ENCODE data around the gene EID2.

Gene EID2

DNA sequence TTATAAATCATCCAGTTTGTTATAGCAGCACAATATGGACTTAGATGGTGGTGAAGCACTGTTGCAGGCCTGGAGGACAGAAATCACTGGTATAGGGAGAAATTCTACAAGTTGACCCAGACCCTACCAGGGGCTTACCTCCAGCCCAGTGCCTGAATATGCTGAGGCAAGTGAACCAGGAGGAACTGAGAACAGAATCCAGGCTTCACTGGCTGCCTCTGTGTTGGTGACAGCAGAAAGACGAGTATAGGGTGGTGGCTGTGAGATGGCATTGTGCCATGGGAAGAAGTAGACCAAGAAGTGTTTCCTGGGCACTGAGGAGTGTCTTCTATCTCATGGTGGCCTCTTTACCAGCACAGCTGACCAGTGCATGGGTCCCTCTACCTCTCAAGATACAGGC lies 15.9 kb upstream of the EID2 start:
- peaks cover 0 to 3% of the 10 kb centered on the region in 2 donors for H3K27me3 ChIP-seq (ENCODE audit: control insufficient read depth in 1 of 2, insufficient read depth in 2 of 2, low read length in 2 of 2)
- no peak overlapping the region for H3K9ac ChIP-seq (ENCODE audit: low read length in 2 of 2)
- no peak overlapping the region for H3K4me3 ChIP-seq (ENCODE audit: low read length in 2 of 2)
- no peaks in the 10 kb centered on the region for H3K4me1 ChIP-seq (ENCODE audit: control insufficient read depth, insufficient read depth, low read length)
- no peaks in the 10 kb centered on the region for H3K36me3 ChIP-seq (ENCODE audit: control insufficient read depth in 2 of 2, insufficient read depth in 2 of 2, low read length in 2 of 2)
- no peaks in the 10 kb centered on the region for H3K9me3 ChIP-seq (ENCODE audit: control insufficient read depth in 2 of 2, low read length in 2 of 2)
- H3K27ac ChIP-seq (ENCODE audit: low read length): no peak overlapping the region

DNA sequence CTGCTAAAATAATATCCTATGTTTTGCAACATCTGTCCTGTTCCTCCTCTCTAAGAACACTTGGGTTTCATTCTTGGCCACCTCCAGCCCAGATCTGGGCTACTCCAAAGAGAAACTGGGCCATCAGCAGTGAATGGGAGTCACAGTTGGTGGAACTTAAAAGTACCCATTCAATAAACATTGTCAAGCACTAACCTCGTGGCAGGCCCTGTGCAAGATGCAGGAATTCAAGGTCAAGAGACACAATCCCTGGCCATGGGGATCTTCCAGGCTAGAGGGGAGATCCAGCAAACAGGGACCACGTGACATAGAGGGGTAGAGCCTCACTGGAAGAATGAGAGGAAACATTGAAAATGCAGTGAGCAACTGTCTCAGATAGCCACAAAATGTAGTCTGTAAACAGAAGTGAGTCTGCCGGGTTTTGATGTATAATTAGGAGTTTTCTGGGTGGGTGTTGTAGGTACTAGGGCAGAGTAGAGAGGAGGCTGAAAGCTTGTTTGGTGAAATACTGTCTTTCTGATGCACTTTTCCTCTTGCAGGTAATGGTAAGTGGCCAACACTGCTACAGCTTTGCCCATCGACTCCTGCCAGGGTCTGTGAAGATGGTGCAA lies 14.8 kb upstream of the EID2 start:
- H3K36me3 ChIP-seq (ENCODE audit: control insufficient read depth in 2 of 2, insufficient read depth in 2 of 2, low read length in 2 of 2): no peaks in the 10 kb centered on the region
- H3K27me3 ChIP-seq (ENCODE audit: control insufficient read depth in 1 of 2, insufficient read depth in 2 of 2, low read length in 2 of 2): peaks cover 0 to 3% of the 10 kb centered on the region in 2 donors

DNA sequence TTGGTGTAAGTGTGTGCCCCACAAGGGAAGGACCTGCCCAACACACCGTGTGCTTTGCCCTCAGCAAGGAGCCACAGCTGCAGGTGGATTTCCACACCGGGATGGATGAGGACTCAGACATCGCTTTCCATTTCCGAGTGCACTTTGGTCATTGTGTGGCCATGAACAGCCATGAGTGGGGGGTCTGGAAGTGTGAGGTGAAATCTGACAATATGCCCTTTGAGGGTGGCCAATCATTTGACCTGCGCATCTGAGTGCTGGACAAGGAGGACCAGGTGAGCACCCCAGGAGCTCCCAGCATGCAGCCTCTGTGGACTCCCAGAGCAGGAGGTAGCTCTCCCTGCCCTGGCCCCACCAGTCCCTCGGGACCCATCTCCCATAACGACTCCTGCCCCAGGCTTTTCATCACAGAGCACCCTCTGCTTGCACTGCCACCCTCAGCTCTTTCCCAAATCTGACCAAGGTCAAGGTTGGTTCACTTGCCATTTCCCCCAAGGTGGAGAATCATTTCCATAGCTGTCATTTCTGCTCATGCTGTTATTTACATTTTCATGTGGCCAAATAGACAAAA lies 13.2 kb upstream of the EID2 start:
- Histone ChIP-seq H3K4me1 (ENCODE audit: control insufficient read depth, insufficient read depth, low read length) (no peaks in the 10 kb centered on the region), H3K36me3 (ENCODE audit: control insufficient read depth in 2 of 2, insufficient read depth in 2 of 2, low read length in 2 of 2) (no peaks in the 10 kb centered on the region), H3K9ac (ENCODE audit: low read length in 2 of 2) (no peak overlapping the region), H3K9me3 (ENCODE audit: control insufficient read depth in 2 of 2, low read length in 2 of 2) (no peaks in the 10 kb centered on the region), H3K27me3 (ENCODE audit: control insufficient read depth in 1 of 2, insufficient read depth in 2 of 2, low read length in 2 of 2) (peaks cover 0 to 3% of the 10 kb centered on the region in 2 donors), H3K27ac (ENCODE audit: low read length) (no peak overlapping the region), H3K4me3 (ENCODE audit: low read length in 2 of 2) (no peak overlapping the region)

More for the DNA sequence above, 14.8 kb upstream of the EID2 start:
- Histone ChIP-seq H3K4me1 (ENCODE audit: control insufficient read depth, insufficient read depth, low read length) (no peaks in the 10 kb centered on the region), H3K9ac (ENCODE audit: low read length in 2 of 2) (no peak overlapping the region), H3K4me3 (ENCODE audit: low read length in 2 of 2) (no peak overlapping the region), H3K27ac (ENCODE audit: low read length) (no peak overlapping the region), H3K9me3 (ENCODE audit: control insufficient read depth in 2 of 2, low read length in 2 of 2) (no peaks in the 10 kb centered on the region)

DNA sequence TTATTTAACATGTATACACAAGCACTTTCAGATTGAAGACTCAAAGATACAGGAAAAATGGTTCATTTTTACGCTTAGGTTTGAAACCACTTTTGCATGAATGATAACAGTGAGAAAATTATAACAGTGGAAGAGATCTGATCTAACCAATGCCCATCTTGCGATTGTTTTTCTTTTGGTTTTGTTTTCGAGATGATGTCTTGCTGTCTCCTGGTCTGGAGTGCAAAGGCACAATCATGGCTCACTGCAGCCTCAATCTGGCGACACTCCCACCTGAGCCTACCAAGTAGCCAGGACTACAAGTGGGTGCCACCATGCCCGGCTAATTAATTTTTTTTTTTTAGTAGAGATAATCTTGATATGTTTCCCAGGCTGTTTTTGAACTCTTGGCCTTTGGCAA lies 10.2 kb upstream of the EID2 start:
- Histone ChIP-seq H3K9me3 (ENCODE audit: control insufficient read depth in 2 of 2, low read length in 2 of 2) (no peaks in the 10 kb centered on the region), H3K9ac (ENCODE audit: low read length in 2 of 2) (no peak overlapping the region)

DNA sequence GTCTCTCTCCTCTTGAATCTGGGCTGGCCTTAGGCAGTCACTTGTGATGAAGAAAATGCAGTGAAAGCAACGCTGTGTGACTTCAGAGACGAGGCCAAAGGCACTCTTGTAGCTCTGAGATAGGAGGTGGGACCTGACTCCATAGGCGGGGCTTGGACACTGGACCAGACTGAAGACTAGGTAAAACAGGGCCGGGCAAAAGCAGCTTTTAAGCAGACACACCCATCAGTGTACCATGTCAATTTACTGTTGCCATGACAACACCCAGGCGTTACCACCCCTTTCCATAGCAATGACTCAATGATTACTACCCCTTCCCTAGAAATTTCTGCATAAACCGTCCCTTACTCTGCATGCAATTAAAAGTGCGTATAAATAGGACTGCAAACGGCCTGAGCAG lies 6.6 kb upstream of the EID2 start:
- Histone ChIP-seq H3K9ac (ENCODE audit: low read length in 2 of 2) (no peak overlapping the region), H3K36me3 (ENCODE audit: control insufficient read depth in 2 of 2, insufficient read depth in 2 of 2, low read length in 2 of 2) (no peaks in the 10 kb centered on the region), H3K4me1 (ENCODE audit: control insufficient read depth, insufficient read depth, low read length) (no peaks in the 10 kb centered on the region), H3K27me3 (ENCODE audit: control insufficient read depth in 1 of 2, insufficient read depth in 2 of 2, low read length in 2 of 2) (peaks cover 0 to 2% of the 10 kb centered on the region in 2 donors), H3K27ac (ENCODE audit: low read length) (no peak overlapping the region), H3K4me3 (ENCODE audit: low read length in 2 of 2) (no peak overlapping the region), H3K9me3 (ENCODE audit: control insufficient read depth in 2 of 2, low read length in 2 of 2) (no peaks in the 10 kb centered on the region)

More for the DNA sequence above, 10.2 kb upstream of the EID2 start:
- Histone ChIP-seq H3K27me3 (ENCODE audit: control insufficient read depth in 1 of 2, insufficient read depth in 2 of 2, low read length in 2 of 2) (peaks cover 0 to 3% of the 10 kb centered on the region in 2 donors), H3K4me3 (ENCODE audit: low read length in 2 of 2) (no peak overlapping the region), H3K4me1 (ENCODE audit: control insufficient read depth, insufficient read depth, low read length) (no peaks in the 10 kb centered on the region), H3K36me3 (ENCODE audit: control insufficient read depth in 2 of 2, insufficient read depth in 2 of 2, low read length in 2 of 2) (no peaks in the 10 kb centered on the region), H3K27ac (ENCODE audit: low read length) (no peak overlapping the region)

DNA sequence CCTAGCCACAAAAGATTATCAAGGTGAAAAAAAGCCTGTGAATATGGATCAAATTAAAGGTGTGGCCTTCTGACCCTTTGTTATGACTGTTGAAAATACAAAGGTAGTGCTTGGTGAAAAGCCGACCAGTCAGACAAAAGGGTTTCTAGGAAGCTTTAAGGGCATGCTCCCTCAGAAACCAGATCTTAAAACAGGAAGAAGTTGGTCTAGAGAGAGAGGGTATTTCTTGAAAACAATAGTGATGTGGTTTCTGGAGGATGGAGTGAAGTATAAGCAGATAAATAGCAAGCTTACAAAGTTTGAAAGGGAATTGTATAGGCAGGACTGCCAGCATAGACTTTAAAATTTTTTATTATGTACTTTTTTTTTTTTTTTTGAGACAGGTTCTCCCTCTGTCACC lies 5.0 kb upstream of the EID2 start:
- Histone ChIP-seq H3K36me3 (ENCODE audit: control insufficient read depth in 2 of 2, insufficient read depth in 2 of 2, low read length in 2 of 2) (no peaks in the 10 kb centered on the region), H3K4me3 (ENCODE audit: low read length in 2 of 2) (no peak overlapping the region), H3K27me3 (ENCODE audit: control insufficient read depth in 1 of 2, insufficient read depth in 2 of 2, low read length in 2 of 2) (peaks cover 0 to 2% of the 10 kb centered on the region in 2 donors), H3K4me1 (ENCODE audit: control insufficient read depth, insufficient read depth, low read length) (no peaks in the 10 kb centered on the region), H3K9ac (ENCODE audit: low read length in 2 of 2) (no peak overlapping the region), H3K27ac (ENCODE audit: low read length) (no peak overlapping the region), H3K9me3 (ENCODE audit: control insufficient read depth in 2 of 2, low read length in 2 of 2) (no peaks in the 10 kb centered on the region)

DNA sequence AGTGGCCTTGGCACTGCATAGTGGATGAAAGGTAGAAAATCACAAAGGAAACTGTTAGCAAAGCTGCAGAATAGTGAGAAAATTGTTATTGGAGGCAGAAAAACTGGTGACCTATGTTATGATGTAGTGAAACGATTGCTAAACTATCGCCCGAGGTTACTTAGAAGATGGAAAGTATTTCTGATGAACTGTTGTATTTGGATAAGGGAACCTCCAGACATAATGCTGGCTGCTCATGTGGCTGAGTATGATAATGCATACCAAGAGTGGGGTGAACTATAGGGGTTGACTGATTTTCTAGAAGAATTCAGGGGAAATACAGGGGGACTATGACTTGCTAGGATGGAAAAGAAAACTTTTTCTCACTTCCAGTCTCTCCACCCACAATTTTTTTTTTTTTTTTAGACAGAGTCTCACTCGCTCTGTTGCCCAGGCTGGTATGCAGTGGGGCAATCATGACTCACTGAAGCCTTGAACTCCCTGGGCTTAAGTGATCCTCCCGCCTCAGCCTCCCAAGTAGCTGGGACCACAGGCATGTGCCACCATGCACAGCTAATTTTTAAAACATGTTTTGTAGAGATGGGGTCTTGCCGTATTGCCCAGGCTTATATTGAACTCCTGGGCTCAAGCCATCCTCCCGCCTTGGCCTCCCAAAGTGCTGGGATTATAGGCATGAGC lies 4.4 kb upstream of the EID2 start:
- Histone ChIP-seq H3K9me3 (ENCODE audit: control insufficient read depth in 2 of 2, low read length in 2 of 2) (no peaks in the 10 kb centered on the region), H3K27me3 (ENCODE audit: control insufficient read depth in 1 of 2, insufficient read depth in 2 of 2, low read length in 2 of 2) (peaks cover 0 to 2% of the 10 kb centered on the region in 2 donors), H3K9ac (ENCODE audit: low read length in 2 of 2) (no peak overlapping the region), H3K36me3 (ENCODE audit: control insufficient read depth in 2 of 2, insufficient read depth in 2 of 2, low read length in 2 of 2) (no peaks in the 10 kb centered on the region), H3K4me1 (ENCODE audit: control insufficient read depth, insufficient read depth, low read length) (peaks cover under 1% of the 10 kb centered on the region), H3K4me3 (ENCODE audit: low read length in 2 of 2) (no peak overlapping the region), H3K27ac (ENCODE audit: low read length) (no peak overlapping the region)

DNA sequence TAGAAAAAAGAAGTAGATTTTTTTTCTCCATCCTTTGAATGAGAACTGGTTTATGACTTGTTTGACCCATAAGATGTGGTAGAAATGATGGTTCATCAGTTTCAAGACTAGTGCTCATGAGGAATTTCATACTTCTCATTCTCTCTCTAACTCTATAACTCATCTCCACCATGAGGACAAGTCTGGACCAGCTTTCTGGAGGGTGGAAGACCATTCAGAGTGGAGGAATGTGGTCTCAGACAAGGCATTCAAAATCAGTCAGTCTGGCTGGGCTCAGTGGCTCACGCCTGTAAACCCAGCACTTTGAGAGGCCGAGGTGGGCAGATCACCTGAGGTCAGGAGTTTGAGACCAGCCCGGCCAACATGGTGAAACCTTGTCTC lies 3.5 kb upstream of the EID2 start:
- Histone ChIP-seq H3K27me3 (ENCODE audit: control insufficient read depth in 1 of 2, insufficient read depth in 2 of 2, low read length in 2 of 2) (peaks cover 0 to 2% of the 10 kb centered on the region in 2 donors), H3K27ac (ENCODE audit: low read length) (no peak overlapping the region)

DNA sequence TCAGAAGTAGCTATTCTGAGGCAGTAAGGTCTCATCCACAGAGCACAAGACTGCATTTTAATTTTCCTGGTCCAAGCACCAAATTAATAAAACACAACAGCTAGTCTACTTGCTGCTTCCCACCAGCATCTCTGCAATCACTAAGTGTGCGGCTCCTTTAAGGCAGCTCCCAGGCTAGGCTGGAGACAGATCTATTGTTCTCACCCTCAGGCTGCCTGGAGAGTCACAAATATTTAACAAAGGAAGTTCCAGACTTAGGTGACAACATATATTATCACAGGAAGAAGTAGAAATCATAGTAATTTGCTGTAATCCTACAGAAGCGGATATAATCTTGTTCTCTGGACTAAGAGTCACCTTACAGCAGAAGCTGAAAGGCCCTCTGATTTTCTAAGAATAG lies 2.2 kb upstream of the EID2 start:
- Histone ChIP-seq H3K27ac (ENCODE audit: low read length) (no peak overlapping the region), H3K4me3 (ENCODE audit: low read length in 2 of 2) (no peak overlapping the region), H3K36me3 (ENCODE audit: control insufficient read depth in 2 of 2, insufficient read depth in 2 of 2, low read length in 2 of 2) (no peaks in the 10 kb centered on the region), H3K9me3 (ENCODE audit: control insufficient read depth in 2 of 2, low read length in 2 of 2) (no peaks in the 10 kb centered on the region), H3K9ac (ENCODE audit: low read length in 2 of 2) (no peak overlapping the region), H3K4me1 (ENCODE audit: control insufficient read depth, insufficient read depth, low read length) (peaks cover 7% of the 10 kb centered on the region), H3K27me3 (ENCODE audit: control insufficient read depth in 1 of 2, insufficient read depth in 2 of 2, low read length in 2 of 2) (peaks cover 0 to 2% of the 10 kb centered on the region in 2 donors)

More for the DNA sequence above, 3.5 kb upstream of the EID2 start:
- Histone ChIP-seq H3K4me1 (ENCODE audit: control insufficient read depth, insufficient read depth, low read length) (peaks cover 7% of the 10 kb centered on the region), H3K4me3 (ENCODE audit: low read length in 2 of 2) (no peak overlapping the region), H3K9me3 (ENCODE audit: control insufficient read depth in 2 of 2, low read length in 2 of 2) (no peaks in the 10 kb centered on the region), H3K9ac (ENCODE audit: low read length in 2 of 2) (no peak overlapping the region), H3K36me3 (ENCODE audit: control insufficient read depth in 2 of 2, insufficient read depth in 2 of 2, low read length in 2 of 2) (no peaks in the 10 kb centered on the region)

DNA sequence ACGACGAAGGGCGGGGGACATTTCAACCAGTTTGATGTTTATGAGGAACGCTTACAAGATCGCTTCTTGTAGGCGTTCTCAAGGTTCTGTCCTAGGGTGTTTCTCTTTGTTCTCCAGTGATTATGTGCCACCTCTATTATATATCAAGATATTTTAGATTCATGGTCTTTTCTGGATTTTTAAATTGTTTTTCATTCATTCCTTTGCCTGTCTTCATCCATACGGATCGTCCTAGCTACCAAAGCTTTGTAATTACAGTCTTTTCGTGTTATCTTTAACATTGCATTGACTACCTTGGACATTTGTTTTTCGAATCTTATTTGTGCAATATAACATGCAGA lies 342 bp upstream of the EID2 start:
- peak overlapping the region in 1 of 2 donors; percentile 61 for H3K9ac ChIP-seq (ENCODE audit: low read length in 2 of 2)
- H3K9me3 ChIP-seq (ENCODE audit: control insufficient read depth in 2 of 2, low read length in 2 of 2): no peaks in the 10 kb centered on the region
- no peaks in the 10 kb centered on the region for H3K36me3 ChIP-seq (ENCODE audit: control insufficient read depth in 2 of 2, insufficient read depth in 2 of 2, low read length in 2 of 2)
- peaks cover 0 to 2% of the 10 kb centered on the region in 2 donors for H3K27me3 ChIP-seq (ENCODE audit: control insufficient read depth in 1 of 2, insufficient read depth in 2 of 2, low read length in 2 of 2)
- peak overlapping the region; percentile 58 to 94 for H3K4me3 ChIP-seq (ENCODE audit: low read length in 2 of 2)
- H3K27ac ChIP-seq (ENCODE audit: low read length): no peak overlapping the region
- peaks cover 7% of the 10 kb centered on the region for H3K4me1 ChIP-seq (ENCODE audit: control insufficient read depth, insufficient read depth, low read length)

DNA sequence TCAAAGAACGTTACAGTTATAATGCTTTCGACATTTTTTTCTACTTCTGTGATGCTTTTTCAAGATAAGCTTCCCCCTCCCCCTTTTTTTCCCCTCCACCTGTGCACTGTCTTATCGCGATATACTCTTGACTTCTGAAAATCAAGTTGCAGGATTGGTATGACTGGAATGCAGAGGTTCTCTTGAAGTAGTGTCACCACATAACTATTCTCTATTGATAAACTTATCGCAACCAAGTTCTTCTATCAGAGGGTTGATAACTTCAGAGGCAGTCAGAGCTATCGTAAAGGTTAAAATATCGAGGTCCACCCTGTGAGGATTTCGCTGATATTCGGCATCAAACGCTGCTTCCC lies 820 bp downstream of the EID2 start:
- Histone ChIP-seq H3K36me3 (ENCODE audit: control insufficient read depth in 2 of 2, insufficient read depth in 2 of 2, low read length in 2 of 2) (no peaks in the 10 kb centered on the region), H3K27me3 (ENCODE audit: control insufficient read depth in 1 of 2, insufficient read depth in 2 of 2, low read length in 2 of 2) (peaks cover 0 to 2% of the 10 kb centered on the region in 2 donors), H3K9me3 (ENCODE audit: control insufficient read depth in 2 of 2, low read length in 2 of 2) (no peaks in the 10 kb centered on the region), H3K4me3 (ENCODE audit: low read length in 2 of 2) (peak overlapping the region; percentile 58 to 94), H3K4me1 (ENCODE audit: control insufficient read depth, insufficient read depth, low read length) (peaks cover 7% of the 10 kb centered on the region), H3K9ac (ENCODE audit: low read length in 2 of 2) (peak overlapping the region; percentile 61 to 91), H3K27ac (ENCODE audit: low read length) (peak overlapping the region; percentile 73)

All from stomach smooth muscle (tissue), 2 donors.